ENCODE data around the gene GPR78.
"Not testable (repeated sequence)": the region's sequence is repeated elsewhere in the genome, so short reads cannot be mapped to it uniquely, and the experiment has no call there.

GPR78 gene

DNA sequence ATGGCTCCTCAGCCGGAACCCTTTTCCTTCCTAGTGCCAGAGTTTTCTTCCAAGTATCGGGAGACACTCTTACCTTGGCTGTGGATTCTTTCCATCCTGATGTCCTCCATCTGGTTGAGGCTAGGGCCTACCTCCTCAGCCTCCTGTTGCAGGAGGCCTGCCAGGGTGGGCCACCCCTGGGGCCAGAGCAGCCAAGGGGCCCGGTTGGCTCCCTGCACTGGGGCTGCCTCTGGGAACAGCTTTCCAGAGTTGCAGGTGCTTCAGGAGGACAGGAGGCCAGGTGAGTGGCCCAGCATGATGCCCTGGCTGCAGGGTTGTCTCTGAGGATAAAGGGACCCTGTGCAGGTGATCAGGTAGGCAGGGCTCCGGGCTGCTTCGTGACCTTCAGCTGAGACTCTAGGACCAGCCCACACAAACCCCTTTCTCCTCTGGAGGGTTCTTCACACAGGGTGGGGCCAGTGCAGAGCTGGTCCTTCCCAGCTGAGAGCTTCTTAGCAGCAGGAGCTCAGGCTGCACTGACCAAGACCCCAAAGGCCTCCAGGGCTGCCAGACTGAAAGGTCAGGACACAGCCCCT, 5.3 kb upstream of the GPR78 start:
- H3K36me3 ChIP-seq (ENCODE audit: insufficient read depth, low read length): no peaks in the 10 kb centered on the region
- H3K4me2 ChIP-seq (ENCODE audit: low read length): no peak overlapping the region
- H3K27me3 ChIP-seq (ENCODE audit: insufficient read depth, low read length): no peaks in the 10 kb centered on the region
- H3K9ac ChIP-seq (ENCODE audit: low read length): no peak overlapping the region
- H4K20me1 ChIP-seq (ENCODE audit: insufficient read depth, low read length): no peaks in the 10 kb centered on the region
- no peak overlapping the region for H2AFZ ChIP-seq (ENCODE audit: low read length)
- H3K4me1 ChIP-seq (ENCODE audit: insufficient read depth, low read length, severe bottlenecking): no peaks in the 10 kb centered on the region
- no peaks in the 10 kb centered on the region for H3K79me2 ChIP-seq (ENCODE audit: insufficient read depth, low read length)
- H3K9me3 ChIP-seq (ENCODE audit: low read length): no peaks in the 10 kb centered on the region
- no peak overlapping the region for H3K4me3 ChIP-seq (ENCODE audit: low read depth, low read length, poor library complexity, severe bottlenecking)
- no peak overlapping the region for H3K27ac ChIP-seq (ENCODE audit: low read depth, low read length, poor library complexity, severe bottlenecking)
- no peak for TF ChIP-seq EZH2 (IDR thresholded peaks at IDR 0.05; ENCODE audit: borderline replicate concordance, low read length)
- TF ChIP-seq, protein P1, sequence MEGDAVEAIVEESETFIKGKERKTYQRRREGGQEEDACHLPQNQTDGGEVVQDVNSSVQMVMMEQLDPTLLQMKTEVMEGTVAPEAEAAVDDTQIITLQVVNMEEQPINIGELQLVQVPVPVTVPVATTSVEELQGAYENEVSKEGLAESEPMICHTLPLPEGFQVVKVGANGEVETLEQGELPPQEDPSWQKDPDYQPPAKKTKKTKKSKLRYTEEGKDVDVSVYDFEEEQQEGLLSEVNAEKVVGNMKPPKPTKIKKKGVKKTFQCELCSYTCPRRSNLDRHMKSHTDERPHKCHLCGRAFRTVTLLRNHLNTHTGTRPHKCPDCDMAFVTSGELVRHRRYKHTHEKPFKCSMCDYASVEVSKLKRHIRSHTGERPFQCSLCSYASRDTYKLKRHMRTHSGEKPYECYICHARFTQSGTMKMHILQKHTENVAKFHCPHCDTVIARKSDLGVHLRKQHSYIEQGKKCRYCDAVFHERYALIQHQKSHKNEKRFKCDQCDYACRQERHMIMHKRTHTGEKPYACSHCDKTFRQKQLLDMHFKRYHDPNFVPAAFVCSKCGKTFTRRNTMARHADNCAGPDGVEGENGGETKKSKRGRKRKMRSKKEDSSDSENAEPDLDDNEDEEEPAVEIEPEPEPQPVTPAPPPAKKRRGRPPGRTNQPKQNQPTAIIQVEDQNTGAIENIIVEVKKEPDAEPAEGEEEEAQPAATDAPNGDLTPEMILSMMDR (IDR thresholded peaks at IDR 0.05; ENCODE audit: low read length): no peak
- H3F3A ChIP-seq (ENCODE audit: insufficient read depth, low read length): no peaks in the 10 kb centered on the region
- no peaks in the 10 kb centered on the region for H3K9me2 ChIP-seq (ENCODE audit: low read depth, low read length)

DNA sequence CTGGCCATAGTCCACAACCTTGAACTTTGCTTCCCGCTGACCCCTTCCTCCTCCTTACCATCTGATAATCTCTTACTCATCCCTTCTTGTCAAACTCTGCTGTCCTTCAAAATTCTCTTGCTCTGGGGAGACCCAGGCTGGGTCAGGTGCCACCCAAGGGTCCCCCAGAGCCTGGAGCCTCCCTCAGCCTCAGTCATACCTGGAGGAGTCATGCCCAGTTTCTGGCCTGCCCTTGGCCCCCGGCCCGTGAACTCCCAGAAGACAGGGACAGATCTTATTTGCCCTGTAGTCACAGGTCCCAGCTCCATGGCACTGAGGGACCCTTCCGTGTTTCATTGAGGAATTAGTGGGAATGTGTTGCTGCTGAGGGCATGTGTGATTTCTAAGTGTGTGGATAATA, 4.7 kb upstream of the GPR78 start:
- Histone ChIP-seq H4K20me1 (ENCODE audit: insufficient read depth, low read length) (no peaks in the 10 kb centered on the region), H3K4me1 (ENCODE audit: insufficient read depth, low read length, severe bottlenecking) (no peaks in the 10 kb centered on the region), H3K9ac (ENCODE audit: low read length) (no peak overlapping the region), H3K9me2 (ENCODE audit: low read depth, low read length) (no peaks in the 10 kb centered on the region), H3K27ac (ENCODE audit: low read depth, low read length, poor library complexity, severe bottlenecking) (no peak overlapping the region), H3F3A (ENCODE audit: insufficient read depth, low read length) (no peaks in the 10 kb centered on the region), H3K9me3 (ENCODE audit: low read length) (no peaks in the 10 kb centered on the region), H3K36me3 (ENCODE audit: insufficient read depth, low read length) (no peaks in the 10 kb centered on the region), H3K27me3 (ENCODE audit: insufficient read depth, low read length) (no peaks in the 10 kb centered on the region), H3K4me3 (ENCODE audit: low read depth, low read length, poor library complexity, severe bottlenecking) (no peak overlapping the region), H3K4me2 (ENCODE audit: low read length) (no peak overlapping the region), H3K79me2 (ENCODE audit: insufficient read depth, low read length) (no peaks in the 10 kb centered on the region), H2AFZ (ENCODE audit: low read length) (no peak overlapping the region)
- TF ChIP-seq, protein P1 (IDR thresholded peaks at IDR 0.05; ENCODE audit: low read length): no peak
- TF ChIP-seq EZH2 (IDR thresholded peaks at IDR 0.05; ENCODE audit: borderline replicate concordance, low read length): no peak

DNA sequence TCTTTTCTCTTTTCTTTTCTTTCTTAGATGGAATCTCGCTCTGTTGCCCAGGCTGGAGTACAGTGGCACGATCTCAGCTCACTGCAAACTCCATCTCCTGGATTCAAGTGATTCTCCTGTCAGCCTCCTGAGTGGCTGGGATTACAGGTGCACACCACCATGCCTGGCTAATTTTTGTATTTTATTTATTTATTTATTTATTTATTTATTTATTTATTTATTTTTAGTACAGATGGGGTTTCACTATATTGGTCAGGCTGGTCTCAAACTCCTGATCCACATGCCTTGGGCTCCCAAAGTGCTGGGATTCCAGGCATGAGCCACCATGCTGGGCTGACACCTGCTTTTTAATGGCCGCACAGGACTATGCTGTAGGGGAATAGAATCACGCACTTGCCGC, 3.6 kb upstream of the GPR78 start:
- not testable (repeated sequence) for H2AFZ ChIP-seq (ENCODE audit: low read length); H3K9me3 ChIP-seq (ENCODE audit: low read length); H3K36me3 ChIP-seq (ENCODE audit: insufficient read depth, low read length); H4K20me1 ChIP-seq (ENCODE audit: insufficient read depth, low read length); H3K27ac ChIP-seq (ENCODE audit: low read depth, low read length, poor library complexity, severe bottlenecking); H3K9me2 ChIP-seq (ENCODE audit: low read depth, low read length); H3K4me3 ChIP-seq (ENCODE audit: low read depth, low read length, poor library complexity, severe bottlenecking); H3F3A ChIP-seq (ENCODE audit: insufficient read depth, low read length); H3K4me2 ChIP-seq (ENCODE audit: low read length); H3K9ac ChIP-seq (ENCODE audit: low read length); H3K79me2 ChIP-seq (ENCODE audit: insufficient read depth, low read length); H3K4me1 ChIP-seq (ENCODE audit: insufficient read depth, low read length, severe bottlenecking); H3K27me3 ChIP-seq (ENCODE audit: insufficient read depth, low read length)

DNA sequence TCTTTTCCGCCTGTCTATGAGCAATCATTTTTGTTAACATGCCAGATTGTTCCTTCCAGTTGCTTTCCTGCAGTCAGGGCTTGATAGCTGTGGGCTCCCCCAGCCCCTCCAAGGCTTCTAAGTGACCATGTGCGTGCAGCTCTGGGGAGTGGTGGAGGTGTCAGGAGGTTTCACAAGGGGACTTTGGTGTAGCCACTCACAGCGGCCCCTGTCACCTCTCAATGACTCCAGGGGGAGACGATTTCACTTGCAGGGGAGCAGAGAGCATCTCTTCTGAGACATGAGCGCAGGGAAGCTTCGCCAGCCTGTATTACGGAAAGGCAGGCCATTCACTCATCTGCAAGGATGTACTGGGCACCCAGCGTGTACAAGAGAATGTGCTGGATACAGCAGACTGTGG, 3.1 kb upstream of the GPR78 start:
- Histone ChIP-seq H3K36me3 (ENCODE audit: insufficient read depth, low read length) (no peaks in the 10 kb centered on the region), H3K4me3 (ENCODE audit: low read depth, low read length, poor library complexity, severe bottlenecking) (no peak overlapping the region), H3K9me2 (ENCODE audit: low read depth, low read length) (no peaks in the 10 kb centered on the region), H3F3A (ENCODE audit: insufficient read depth, low read length) (no peaks in the 10 kb centered on the region), H3K4me1 (ENCODE audit: insufficient read depth, low read length, severe bottlenecking) (no peaks in the 10 kb centered on the region), H3K9me3 (ENCODE audit: low read length) (no peaks in the 10 kb centered on the region), H3K4me2 (ENCODE audit: low read length) (no peak overlapping the region), H3K27me3 (ENCODE audit: insufficient read depth, low read length) (no peaks in the 10 kb centered on the region), H3K9ac (ENCODE audit: low read length) (no peak overlapping the region), H2AFZ (ENCODE audit: low read length) (no peak overlapping the region), H3K79me2 (ENCODE audit: insufficient read depth, low read length) (no peaks in the 10 kb centered on the region), H3K27ac (ENCODE audit: low read depth, low read length, poor library complexity, severe bottlenecking) (no peak overlapping the region), H4K20me1 (ENCODE audit: insufficient read depth, low read length) (no peaks in the 10 kb centered on the region)
- TF ChIP-seq, protein P1 (IDR thresholded peaks at IDR 0.05; ENCODE audit: low read length): no peak
- no peak for TF ChIP-seq EZH2 (IDR thresholded peaks at IDR 0.05; ENCODE audit: borderline replicate concordance, low read length)

All from OCI-LY1 (cell line).